ENCODE data around the gene KRTAP10-6.

The KRTAP10-6 gene

DNA sequence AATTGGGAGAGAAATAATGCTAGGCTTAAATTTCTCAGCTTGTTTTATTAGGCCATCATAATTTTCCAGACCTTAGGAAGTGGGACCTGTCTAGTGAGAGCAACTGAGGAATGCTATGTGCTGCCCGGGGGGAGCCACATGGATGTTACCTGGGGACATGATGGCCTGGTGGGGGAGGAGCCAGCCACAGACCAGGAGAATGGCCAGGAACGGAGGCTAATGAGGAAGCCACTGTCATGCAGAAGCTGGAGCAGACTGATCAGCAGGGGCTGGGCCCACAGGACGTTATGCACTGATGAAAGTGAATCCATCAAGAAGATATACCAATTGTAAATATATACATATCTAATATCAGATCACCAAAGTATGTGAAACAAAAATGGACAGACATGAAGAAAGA is 47.7 kb downstream of the KRTAP10-6 start:
- no peak overlapping the region for H3K27ac ChIP-seq
- TF ChIP-seq, protein P1, sequence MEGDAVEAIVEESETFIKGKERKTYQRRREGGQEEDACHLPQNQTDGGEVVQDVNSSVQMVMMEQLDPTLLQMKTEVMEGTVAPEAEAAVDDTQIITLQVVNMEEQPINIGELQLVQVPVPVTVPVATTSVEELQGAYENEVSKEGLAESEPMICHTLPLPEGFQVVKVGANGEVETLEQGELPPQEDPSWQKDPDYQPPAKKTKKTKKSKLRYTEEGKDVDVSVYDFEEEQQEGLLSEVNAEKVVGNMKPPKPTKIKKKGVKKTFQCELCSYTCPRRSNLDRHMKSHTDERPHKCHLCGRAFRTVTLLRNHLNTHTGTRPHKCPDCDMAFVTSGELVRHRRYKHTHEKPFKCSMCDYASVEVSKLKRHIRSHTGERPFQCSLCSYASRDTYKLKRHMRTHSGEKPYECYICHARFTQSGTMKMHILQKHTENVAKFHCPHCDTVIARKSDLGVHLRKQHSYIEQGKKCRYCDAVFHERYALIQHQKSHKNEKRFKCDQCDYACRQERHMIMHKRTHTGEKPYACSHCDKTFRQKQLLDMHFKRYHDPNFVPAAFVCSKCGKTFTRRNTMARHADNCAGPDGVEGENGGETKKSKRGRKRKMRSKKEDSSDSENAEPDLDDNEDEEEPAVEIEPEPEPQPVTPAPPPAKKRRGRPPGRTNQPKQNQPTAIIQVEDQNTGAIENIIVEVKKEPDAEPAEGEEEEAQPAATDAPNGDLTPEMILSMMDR (IDR thresholded peaks at IDR 0.05), result no peak
- no peak for TF ChIP-seq ZFX (IDR thresholded peaks at IDR 0.05; ENCODE audit: borderline replicate concordance)

DNA sequence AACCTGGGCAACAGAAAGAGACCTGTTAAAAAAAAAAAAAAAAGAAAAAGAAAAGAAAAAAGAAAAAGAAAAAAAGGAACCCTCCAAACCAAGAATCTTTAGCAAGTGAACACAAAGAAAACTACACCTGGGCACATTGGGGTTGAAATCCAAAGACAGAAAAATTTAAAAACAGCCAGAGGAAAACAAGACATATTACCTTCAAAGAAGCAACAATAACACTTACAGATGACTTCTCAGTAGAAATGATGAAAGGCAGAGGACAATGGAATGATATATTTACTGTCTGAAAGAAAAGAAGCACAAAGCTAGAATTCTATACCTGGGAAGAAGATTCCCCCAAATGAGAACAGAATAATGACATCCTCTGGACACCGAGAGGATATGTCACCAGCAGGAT is 49.6 kb downstream of the KRTAP10-6 start:
- no peak for TF ChIP-seq ZFX (IDR thresholded peaks at IDR 0.05; ENCODE audit: borderline replicate concordance)
- no peak overlapping the region for H3K27ac ChIP-seq

All from 22Rv1 (cell line).